ENCODE measurements around the gene WWOX. TPM values are rescaled to one million over a fixed set of nuclear protein-coding genes. Genes with fewer than 3 reads are reported as not detected.

Gene WWOX
- total RNA-seq, 2 experiments from 2014 or later: 20.2 to 21.4 TPM

DNA sequence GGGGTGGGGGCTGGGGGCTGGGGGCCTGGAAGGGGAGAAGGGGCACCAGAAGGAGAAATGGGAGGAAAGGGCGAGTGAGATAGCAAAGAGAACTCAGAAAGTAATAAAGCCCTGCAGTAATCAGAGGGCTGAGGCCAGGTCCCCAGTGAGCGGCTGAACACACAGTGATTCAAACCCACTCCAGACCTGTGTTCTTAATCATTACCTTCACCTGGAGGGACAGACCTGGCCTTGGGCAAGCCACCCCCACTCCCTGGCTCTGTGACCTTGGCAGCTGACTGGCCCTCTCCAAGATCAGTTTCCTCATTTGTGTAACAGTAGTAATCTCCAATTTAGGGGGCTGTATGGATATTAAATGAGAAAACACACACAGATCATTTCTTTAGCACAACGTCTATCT lies 150.4 kb downstream of the WWOX start:
- intact Hi-C loops (cut with micrococcal nuclease): no loop called here
- no peaks in the 10 kb centered on the region for H3K9me3 Mint-ChIP-seq
- H3K36me3 Mint-ChIP-seq (ENCODE audit: low read depth): peaks cover 2% of the 10 kb centered on the region

DNA sequence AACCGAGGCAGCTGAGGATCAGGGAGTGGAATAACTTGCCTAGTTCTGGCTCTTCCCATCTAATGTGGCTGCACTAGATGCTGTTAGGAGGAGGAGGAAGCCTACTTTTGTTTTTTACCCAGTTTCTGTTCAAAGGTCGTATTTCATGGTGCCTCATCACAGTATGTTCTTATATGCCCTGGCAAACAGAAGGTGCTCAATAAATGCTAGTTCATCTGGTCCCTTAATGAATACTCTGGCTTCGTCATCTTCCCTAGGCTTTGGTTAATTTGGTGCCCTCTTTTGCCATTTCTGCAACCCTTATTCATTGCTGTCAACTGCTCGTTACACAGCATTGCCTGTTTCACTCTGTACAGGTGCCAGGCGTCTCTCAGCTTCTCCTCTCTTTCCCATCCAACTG lies 151.7 kb downstream of the WWOX start:
- DNase-seq: no peak
- Mint-ChIP-seq H3K9me3 (no peaks in the 10 kb centered on the region), H3K27ac (no peak overlapping the region), H3K4me1 (ENCODE audit: low read depth) (no peaks in the 10 kb centered on the region), H3K36me3 (ENCODE audit: low read depth) (peaks cover 2% of the 10 kb centered on the region), H3K27me3 (ENCODE audit: low read depth) (no peaks in the 10 kb centered on the region), H3K4me3 (no peak overlapping the region)
- CTCF ChIA-PET: no interaction called here
- intact Hi-C loops (cut with micrococcal nuclease): no loop called here

More for the DNA sequence above, 150.4 kb downstream of the WWOX start:
- H3K4me3 Mint-ChIP-seq: no peak overlapping the region
- H3K27me3 Mint-ChIP-seq (ENCODE audit: low read depth): no peaks in the 10 kb centered on the region
- DNase-seq: no peak
- no peaks in the 10 kb centered on the region for H3K4me1 Mint-ChIP-seq (ENCODE audit: low read depth)
- H3K27ac Mint-ChIP-seq: no peak overlapping the region
- CTCF ChIA-PET: no interaction called here

DNA sequence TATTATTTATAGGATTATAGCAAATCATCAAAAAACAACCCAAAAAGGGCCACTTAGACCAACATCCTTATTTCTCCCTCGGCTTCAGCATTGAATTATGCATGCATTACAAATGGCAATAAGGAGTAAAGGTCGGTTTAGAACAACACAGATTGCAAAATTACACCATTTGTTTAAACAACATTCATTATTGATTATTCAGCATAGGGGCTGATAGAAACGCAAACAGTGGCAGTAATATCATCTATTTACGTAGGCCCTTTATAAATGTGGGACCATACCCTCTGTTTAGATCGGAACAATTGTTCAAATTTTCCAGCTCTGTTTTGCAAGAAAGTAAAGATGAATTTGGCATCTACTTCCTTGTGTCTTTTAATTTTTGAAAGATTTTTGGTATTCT lies 153.3 kb downstream of the WWOX start:
- CTCF ChIA-PET: no interaction called here
- Mint-ChIP-seq H3K27ac (no peak overlapping the region), H3K4me3 (no peak overlapping the region), H3K27me3 (ENCODE audit: low read depth) (no peaks in the 10 kb centered on the region), H3K9me3 (no peaks in the 10 kb centered on the region), H3K36me3 (ENCODE audit: low read depth) (peaks cover 2% of the 10 kb centered on the region), H3K4me1 (ENCODE audit: low read depth) (no peaks in the 10 kb centered on the region)
- no peak for DNase-seq
- intact Hi-C loops (cut with micrococcal nuclease): no loop called here

DNA sequence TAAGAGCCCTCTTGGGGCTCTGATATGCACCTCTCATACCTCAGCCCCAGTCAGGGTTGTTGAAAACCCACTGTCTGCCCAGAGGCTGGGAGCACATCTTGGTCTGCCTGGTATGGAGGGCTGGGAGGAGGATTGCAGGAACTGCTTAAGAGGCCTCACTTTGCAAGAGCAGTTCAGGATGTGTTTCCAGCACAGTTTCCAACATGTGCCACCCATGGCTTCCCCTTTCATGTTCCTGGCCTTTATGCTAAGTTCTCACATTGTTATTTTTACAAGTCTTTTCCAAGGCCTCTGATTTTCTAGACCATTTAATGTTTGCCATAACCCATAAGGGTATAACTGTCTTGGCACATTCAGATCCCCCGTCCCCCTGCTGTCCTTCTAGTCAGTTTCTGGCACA lies 155.4 kb downstream of the WWOX start:
- H3K27ac Mint-ChIP-seq: no peak overlapping the region
- CTCF ChIA-PET: no interaction called here
- H3K4me3 Mint-ChIP-seq: no peak overlapping the region
- no peaks in the 10 kb centered on the region for H3K27me3 Mint-ChIP-seq (ENCODE audit: low read depth)
- H3K4me1 Mint-ChIP-seq (ENCODE audit: low read depth): no peaks in the 10 kb centered on the region
- no peak for DNase-seq
- intact Hi-C loops (cut with micrococcal nuclease): no loop called here
- H3K9me3 Mint-ChIP-seq: no peaks in the 10 kb centered on the region
- H3K36me3 Mint-ChIP-seq (ENCODE audit: low read depth): no peaks in the 10 kb centered on the region

DNA sequence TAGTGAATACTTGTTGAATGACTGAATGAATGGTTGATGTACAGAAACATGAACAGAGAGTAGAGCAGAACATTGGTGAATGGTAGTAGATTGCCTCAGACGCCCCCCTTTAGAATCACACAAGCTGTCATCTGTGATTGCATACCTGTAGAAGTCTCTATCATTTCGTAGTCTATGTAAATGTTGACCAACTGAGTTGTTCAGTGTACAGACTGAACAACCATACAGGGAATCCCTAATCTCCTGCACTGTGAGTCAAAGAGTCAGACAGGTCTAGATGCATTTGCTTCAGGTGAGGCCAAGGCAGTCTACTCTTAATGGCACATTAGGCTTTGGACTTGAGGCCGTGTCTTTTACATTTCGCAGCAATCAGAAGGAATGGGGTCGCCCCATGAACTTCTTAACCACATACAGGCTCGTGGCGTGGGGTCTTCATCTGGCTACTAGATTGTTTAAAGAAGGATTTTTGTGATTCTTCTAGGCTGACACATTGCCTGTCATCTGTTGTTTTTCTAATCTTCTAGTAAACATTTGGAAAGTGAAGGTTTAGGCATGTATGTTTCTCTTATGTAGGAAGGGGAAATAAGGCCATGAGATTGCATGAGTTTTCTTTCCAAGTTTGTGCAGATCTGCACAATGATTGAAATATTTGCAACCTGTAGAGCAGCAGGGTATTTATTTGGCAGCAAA lies 157.4 kb downstream of the WWOX start:
- peaks cover 1% of the 10 kb centered on the region for H3K36me3 Mint-ChIP-seq (ENCODE audit: low read depth)
- H3K4me3 Mint-ChIP-seq: no peak overlapping the region
- H3K4me1 Mint-ChIP-seq (ENCODE audit: low read depth): no peaks in the 10 kb centered on the region
- H3K27ac Mint-ChIP-seq: no peak overlapping the region
- H3K9me3 Mint-ChIP-seq: no peaks in the 10 kb centered on the region
- no peaks in the 10 kb centered on the region for H3K27me3 Mint-ChIP-seq (ENCODE audit: low read depth)
- DNase-seq: no peak
- intact Hi-C loops (cut with micrococcal nuclease): no loop called here
- CTCF ChIA-PET: no interaction called here

DNA sequence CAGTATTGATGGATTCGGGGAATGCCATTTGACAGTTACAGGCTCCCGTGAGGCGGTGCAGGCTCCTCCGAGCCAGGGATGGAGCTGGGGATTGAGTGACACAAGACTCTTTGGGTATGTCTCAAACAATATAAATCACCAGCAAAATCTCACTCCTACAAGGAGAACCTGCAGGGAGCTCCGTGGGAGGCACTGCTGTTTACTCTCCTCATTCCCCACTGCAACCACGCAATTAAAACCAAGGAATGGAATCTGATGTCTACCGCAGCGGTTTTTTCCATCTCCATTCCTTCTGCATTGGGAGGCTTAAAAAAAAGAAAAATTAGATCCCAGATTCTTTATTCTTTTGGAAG lies 157.9 kb downstream of the WWOX start:
- H3K4me1 Mint-ChIP-seq (ENCODE audit: low read depth): no peaks in the 10 kb centered on the region
- DNase-seq: no peak
- no peak overlapping the region for H3K27ac Mint-ChIP-seq
- CTCF ChIA-PET: no interaction called here
- peaks cover 1% of the 10 kb centered on the region for H3K36me3 Mint-ChIP-seq (ENCODE audit: low read depth)
- no peaks in the 10 kb centered on the region for H3K9me3 Mint-ChIP-seq
- no peak overlapping the region for H3K4me3 Mint-ChIP-seq
- H3K27me3 Mint-ChIP-seq (ENCODE audit: low read depth): no peaks in the 10 kb centered on the region
- intact Hi-C loops (cut with micrococcal nuclease): no loop called here

DNA sequence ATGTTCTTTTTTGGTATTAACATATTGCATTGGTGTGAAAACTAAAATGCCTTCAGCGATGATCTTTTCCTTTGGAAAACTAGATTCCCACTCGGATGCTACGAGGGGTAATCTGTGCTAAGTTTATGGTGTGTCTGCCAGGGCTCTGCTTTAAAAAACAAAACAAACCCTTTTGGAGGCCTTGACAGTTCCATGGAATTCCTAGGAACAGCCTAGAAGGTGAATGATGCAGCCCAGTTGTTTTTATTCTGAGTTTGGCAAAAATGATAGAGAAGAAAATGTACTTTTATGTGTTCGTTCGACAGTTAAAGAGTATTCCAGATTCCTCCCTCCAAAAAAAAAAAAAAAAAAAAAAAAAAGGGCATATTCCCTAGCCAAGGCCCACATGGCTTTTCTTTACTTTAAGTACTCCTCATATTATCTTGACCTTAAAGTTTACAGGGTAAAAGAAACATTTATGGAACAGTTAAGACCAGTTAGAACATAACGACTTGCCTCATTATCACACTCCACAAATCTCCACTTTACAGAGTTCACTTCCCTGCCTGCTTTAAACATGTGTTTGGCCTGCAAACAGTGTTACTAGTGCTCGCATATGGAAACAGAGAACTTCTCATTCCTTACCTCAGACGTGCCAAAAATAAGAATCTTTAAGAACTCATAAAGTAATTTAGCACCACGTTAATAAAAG lies 159.1 kb downstream of the WWOX start:
- Mint-ChIP-seq H3K36me3 (ENCODE audit: low read depth) (peaks cover 3% of the 10 kb centered on the region), H3K4me3 (no peak overlapping the region), H3K9me3 (no peaks in the 10 kb centered on the region), H3K27me3 (ENCODE audit: low read depth) (no peaks in the 10 kb centered on the region), H3K4me1 (ENCODE audit: low read depth) (no peaks in the 10 kb centered on the region), H3K27ac (no peak overlapping the region)
- no peak for DNase-seq
- intact Hi-C loops (cut with micrococcal nuclease): no loop called here
- CTCF ChIA-PET: no interaction called here

DNA sequence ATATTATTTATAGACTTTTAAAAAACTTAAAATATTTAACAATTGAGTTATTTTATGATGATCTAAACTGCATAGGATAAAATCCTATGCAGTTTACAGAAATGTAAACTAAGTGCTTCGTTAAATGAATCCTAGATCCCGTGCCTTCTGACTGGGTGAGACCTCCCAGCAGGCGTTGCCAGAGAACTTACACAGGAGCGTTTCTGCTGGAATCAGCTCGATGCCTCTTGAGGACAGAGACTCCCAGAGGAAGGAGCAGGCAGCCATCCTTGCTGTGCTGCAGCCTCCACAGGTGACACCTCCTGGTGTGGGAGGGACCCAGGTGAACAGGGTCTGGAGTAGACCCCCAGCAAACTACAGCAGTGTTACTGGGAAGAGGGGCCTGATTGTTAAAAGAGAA lies 160.4 kb downstream of the WWOX start:
- Mint-ChIP-seq H3K27me3 (ENCODE audit: low read depth) (no peaks in the 10 kb centered on the region), H3K9me3 (peaks cover 6% of the 10 kb centered on the region), H3K4me1 (ENCODE audit: low read depth) (no peaks in the 10 kb centered on the region), H3K4me3 (no peak overlapping the region), H3K36me3 (ENCODE audit: low read depth) (peaks cover 8% of the 10 kb centered on the region), H3K27ac (no peak overlapping the region)
- DNase-seq: no peak
- intact Hi-C loops (cut with micrococcal nuclease): no loop called here
- CTCF ChIA-PET: interaction anchor here (0.6 kb wide), 1 partner anchor 712 kb away, joined by 3 read pairs; no protein-coding TSS in a partner anchor

DNA sequence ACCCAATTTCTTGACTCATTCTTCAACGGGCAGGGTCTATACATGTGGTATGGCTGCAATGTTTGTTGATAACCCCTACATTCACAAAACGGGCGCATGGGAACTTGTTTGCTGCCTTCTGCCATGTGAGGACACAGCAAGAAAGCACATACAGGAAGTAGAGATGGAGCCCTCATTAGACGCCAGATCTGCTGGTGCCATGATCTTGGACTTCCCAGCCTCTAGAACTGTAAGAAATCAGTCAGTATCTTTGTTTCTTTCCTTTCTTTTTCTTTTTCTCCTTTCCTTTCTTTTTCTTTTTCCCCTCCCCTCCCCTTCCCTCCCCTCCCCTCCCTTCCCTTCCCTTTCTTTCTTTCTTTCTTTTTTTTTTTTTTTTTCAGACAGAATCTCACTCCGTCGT lies 165.2 kb downstream of the WWOX start:
- Mint-ChIP-seq H3K4me1 (ENCODE audit: low read depth) (no peaks in the 10 kb centered on the region), H3K27ac (no peak overlapping the region)

DNA sequence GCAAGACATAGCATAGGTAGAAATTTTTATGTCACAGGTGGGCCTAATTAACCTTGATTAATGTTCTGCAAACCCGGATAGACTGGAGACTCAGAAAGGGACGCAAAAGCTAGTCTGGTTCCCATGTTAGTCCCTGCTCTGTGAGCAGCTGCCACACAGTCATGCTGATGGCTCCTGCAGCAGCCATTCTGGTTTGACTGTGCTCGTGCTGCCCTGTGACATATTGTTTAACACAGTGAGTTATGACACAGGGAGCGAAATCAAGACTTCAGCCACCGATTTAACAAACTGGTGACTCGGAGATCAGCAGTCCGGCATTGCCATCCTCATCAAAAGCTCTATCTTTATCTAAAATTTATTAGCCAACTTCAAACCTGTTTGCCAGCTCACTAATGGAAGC lies 169.8 kb downstream of the WWOX start:
- H3K9me3 Mint-ChIP-seq: peaks cover 3% of the 10 kb centered on the region
- DNase-seq: no peak
- H3K4me3 Mint-ChIP-seq: no peak overlapping the region
- intact Hi-C loops (cut with micrococcal nuclease): no loop called here
- CTCF ChIA-PET: no interaction called here
- H3K36me3 Mint-ChIP-seq (ENCODE audit: low read depth): peaks cover 17% of the 10 kb centered on the region
- H3K4me1 Mint-ChIP-seq (ENCODE audit: low read depth): no peaks in the 10 kb centered on the region
- no peak overlapping the region for H3K27ac Mint-ChIP-seq
- no peaks in the 10 kb centered on the region for H3K27me3 Mint-ChIP-seq (ENCODE audit: low read depth)

More for the DNA sequence above, 165.2 kb downstream of the WWOX start:
- peaks cover 12% of the 10 kb centered on the region for H3K36me3 Mint-ChIP-seq (ENCODE audit: low read depth)
- no peaks in the 10 kb centered on the region for H3K27me3 Mint-ChIP-seq (ENCODE audit: low read depth)
- intact Hi-C loops (cut with micrococcal nuclease): no loop called here
- H3K4me3 Mint-ChIP-seq: no peak overlapping the region
- CTCF ChIA-PET: no interaction called here
- DNase-seq: no peak
- peaks cover 6% of the 10 kb centered on the region for H3K9me3 Mint-ChIP-seq

DNA sequence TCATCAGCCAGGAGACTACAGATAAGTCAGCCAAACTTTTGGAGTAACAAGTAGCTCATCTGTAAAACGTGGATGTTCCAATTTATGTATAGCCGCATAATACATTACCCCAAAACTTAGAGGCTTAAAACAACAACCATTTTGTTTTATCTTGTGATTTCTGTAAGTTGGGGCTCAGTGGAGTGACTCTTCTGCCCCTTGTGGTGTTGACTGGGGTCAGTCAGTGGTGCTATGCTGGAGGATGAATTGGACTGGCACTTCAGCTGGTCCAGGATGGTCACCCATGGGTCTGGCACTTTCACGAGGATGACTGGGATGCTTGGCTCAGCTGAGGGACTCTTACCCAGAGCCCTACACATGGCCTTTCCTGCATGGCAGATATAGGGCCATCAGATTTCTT lies 172.5 kb downstream of the WWOX start:
- intact Hi-C loops (cut with micrococcal nuclease): no loop called here
- CTCF ChIA-PET: no interaction called here
- H3K9me3 Mint-ChIP-seq: no peaks in the 10 kb centered on the region

DNA sequence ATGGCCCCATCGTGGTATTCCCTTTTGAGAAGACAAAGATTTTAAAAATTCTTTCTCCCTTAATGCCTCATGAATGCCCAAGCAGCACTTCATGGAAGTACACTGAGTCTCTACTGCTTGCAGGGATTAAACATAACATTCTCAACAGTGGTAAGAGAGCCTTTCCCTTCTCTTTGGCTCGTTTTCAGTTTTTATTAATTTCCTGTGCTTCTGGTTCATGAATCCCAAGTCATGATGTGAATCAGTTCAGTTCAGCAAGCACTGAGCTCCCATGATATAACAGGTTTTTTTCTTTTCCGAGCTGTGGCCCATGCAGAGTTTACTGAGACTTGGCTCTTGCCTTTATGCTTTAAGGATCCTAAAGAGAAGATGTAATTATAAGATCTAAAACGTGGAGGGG lies 175.3 kb downstream of the WWOX start:
- H3K9me3 Mint-ChIP-seq: no peaks in the 10 kb centered on the region
- intact Hi-C loops (cut with micrococcal nuclease): no loop called here
- no peak overlapping the region for H3K4me3 Mint-ChIP-seq
- CTCF ChIA-PET: no interaction called here
- H3K36me3 Mint-ChIP-seq (ENCODE audit: low read depth): peaks cover 8% of the 10 kb centered on the region
- no peak overlapping the region for H3K27ac Mint-ChIP-seq
- no peak for DNase-seq
- H3K4me1 Mint-ChIP-seq (ENCODE audit: low read depth): no peaks in the 10 kb centered on the region
- H3K27me3 Mint-ChIP-seq (ENCODE audit: low read depth): no peaks in the 10 kb centered on the region

More for the DNA sequence above, 172.5 kb downstream of the WWOX start:
- peaks cover 9% of the 10 kb centered on the region for H3K36me3 Mint-ChIP-seq (ENCODE audit: low read depth)
- DNase-seq: no peak
- H3K4me1 Mint-ChIP-seq (ENCODE audit: low read depth): no peaks in the 10 kb centered on the region
- no peak overlapping the region for H3K4me3 Mint-ChIP-seq
- no peaks in the 10 kb centered on the region for H3K27me3 Mint-ChIP-seq (ENCODE audit: low read depth)
- no peak overlapping the region for H3K27ac Mint-ChIP-seq

DNA sequence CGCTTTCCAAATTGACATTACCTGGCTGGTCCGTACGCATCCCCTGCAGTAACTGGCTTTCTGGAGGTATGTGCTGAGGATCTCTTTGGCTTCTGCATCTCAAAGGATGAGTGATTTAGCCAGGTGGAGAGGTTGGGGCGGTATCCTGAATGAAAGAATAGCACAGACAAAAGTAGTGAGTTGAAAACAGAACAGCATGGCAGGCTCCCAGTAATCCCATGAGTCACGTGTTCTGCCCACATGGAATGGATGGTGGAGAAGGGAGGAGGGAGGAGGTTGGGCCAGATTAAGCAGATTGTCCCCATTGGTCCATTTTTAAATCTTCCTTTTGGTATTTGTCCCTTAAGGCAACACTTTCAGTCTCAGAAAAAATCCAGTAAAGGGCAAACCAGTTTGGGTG lies 176.0 kb downstream of the WWOX start:
- Mint-ChIP-seq H3K36me3 (ENCODE audit: low read depth) (peaks cover 8% of the 10 kb centered on the region), H3K4me3 (no peak overlapping the region), H3K9me3 (no peaks in the 10 kb centered on the region), H3K27ac (no peak overlapping the region), H3K27me3 (ENCODE audit: low read depth) (no peaks in the 10 kb centered on the region), H3K4me1 (ENCODE audit: low read depth) (no peaks in the 10 kb centered on the region)
- no peak for DNase-seq
- intact Hi-C loops (cut with micrococcal nuclease): no loop called here
- CTCF ChIA-PET: no interaction called here
